H9 (cell line): Measurements from ENCODE around the gene UGT1A8. TPM values are rescaled to one million over a fixed set of nuclear protein-coding genes. Genes with fewer than 3 reads are reported as not detected.

Source experiments
- DNase-seq: peaks from one replicate; pipeline ENCODE4 v3.0.0-alpha.2; 2017
- H2AFZ ChIP-seq: one replicate; pipeline ENCODE4 v1.6.1; 2013; ENCODE audit warnings: mild to moderate bottlenecking, low read length, control low read depth, moderate library complexity
- H2AK5ac ChIP-seq: 2 replicates; pipeline ENCODE4 v1.6.1; 2013; ENCODE audit warnings: low read length, control low read depth, mixed read lengths; ENCODE audit not compliant: insufficient read length
- H2BK120ac ChIP-seq: one replicate; pipeline ENCODE4 v1.6.1; 2013; ENCODE audit warnings: low read depth, mild to moderate bottlenecking, low read length, control low read depth, inconsistent platforms; ENCODE audit not compliant: poor library complexity, severe bottlenecking
- H2BK12ac ChIP-seq: 2 replicates; pipeline ENCODE4 v1.6.1; 2013; ENCODE audit warnings: low read length, control low read depth, mixed read lengths, low read depth; ENCODE audit not compliant: insufficient read length
- H2BK15ac ChIP-seq: 2 replicates; pipeline ENCODE4 v1.6.1; 2013; ENCODE audit warnings: low read depth, low read length, control low read depth
- H2BK20ac ChIP-seq: one replicate; pipeline ENCODE4 v1.6.1; 2013; ENCODE audit warnings: low read depth, mild to moderate bottlenecking, low read length, control low read depth, inconsistent platforms; ENCODE audit not compliant: poor library complexity, severe bottlenecking
- H2BK5ac ChIP-seq: 2 replicates; pipeline ENCODE4 v1.6.1; 2013; ENCODE audit warnings: low read length, control low read depth, mixed read lengths; ENCODE audit not compliant: insufficient read length
- H3K14ac ChIP-seq: 2 replicates; pipeline ENCODE4 v1.6.1; 2013; ENCODE audit warnings: low read length, control low read depth; ENCODE audit not compliant: insufficient read depth
- H3K18ac ChIP-seq: 2 replicates; pipeline ENCODE4 v1.6.1; 2013; ENCODE audit warnings: low read depth, mild to moderate bottlenecking, mixed read lengths, low read length, control low read depth; ENCODE audit not compliant: insufficient read length
- H3K23ac ChIP-seq: 2 replicates; pipeline ENCODE4 v1.6.1; 2013; ENCODE audit warnings: low read length, control low read depth, mixed read lengths, low read depth; ENCODE audit not compliant: insufficient read length
- H3K23me2 ChIP-seq: 2 replicates; pipeline ENCODE4 v1.6.1; 2013; ENCODE audit warnings: low read depth, mild to moderate bottlenecking, mixed read lengths, low read length, control low read depth; ENCODE audit not compliant: insufficient read length, poor library complexity, severe bottlenecking
- H3K27ac ChIP-seq: 2 replicates; pipeline ENCODE4 v1.5.1; 2013; ENCODE audit warnings: low read length, control low read depth, mixed read lengths, low read depth; ENCODE audit not compliant: insufficient read length
- H3K27me3 ChIP-seq: 2 replicates; pipeline ENCODE4 v1.6.1; 2013; ENCODE audit warnings: low read length, control low read depth, inconsistent platforms; ENCODE audit not compliant: insufficient read depth
- H3K4ac ChIP-seq: 2 replicates; pipeline ENCODE4 v1.6.1; 2013; ENCODE audit warnings: low read depth, mild to moderate bottlenecking, control low read depth, inconsistent platforms, low read length, moderate library complexity
- H3K4me1 ChIP-seq: 2 replicates; pipeline ENCODE4 v1.6.1; 2013; ENCODE audit warnings: low read length, control low read depth, inconsistent platforms; ENCODE audit not compliant: insufficient read depth
- H3K4me2 ChIP-seq: 2 replicates; pipeline ENCODE4 v1.6.1; 2013; ENCODE audit warnings: low read length, control low read depth, mixed read lengths; ENCODE audit not compliant: insufficient read length, insufficient read depth
- H3K56ac ChIP-seq: 2 replicates; pipeline ENCODE4 v1.6.1; 2013; ENCODE audit warnings: low read depth, mild to moderate bottlenecking, mixed read lengths, low read length, control low read depth; ENCODE audit not compliant: insufficient read length
- H3K79me1 ChIP-seq: 2 replicates; pipeline ENCODE4 v1.6.1; 2013; ENCODE audit warnings: low read depth, mild to moderate bottlenecking, moderate library complexity, low read length, control low read depth, inconsistent platforms; ENCODE audit not compliant: insufficient read depth, poor library complexity, severe bottlenecking
- H3K79me2 ChIP-seq: 2 replicates; pipeline ENCODE4 v1.6.1; 2013; ENCODE audit warnings: low read length, control low read depth, inconsistent platforms; ENCODE audit not compliant: insufficient read depth
- H3K9ac ChIP-seq: 2 replicates; pipeline ENCODE4 v1.6.1; 2013; ENCODE audit warnings: low read length, control low read depth, mixed read lengths; ENCODE audit not compliant: insufficient read length; ENCODE audit errors: extremely low read depth
- H3K9me3 ChIP-seq: one replicate; pipeline ENCODE4 v1.6.1; 2013; ENCODE audit warnings: low read depth, low read length, inconsistent platforms; ENCODE audit not compliant: control insufficient read depth
- H3T11ph ChIP-seq: one replicate; pipeline ENCODE4 v1.6.1; 2013; ENCODE audit warnings: mild to moderate bottlenecking, low read length, control low read depth, inconsistent platforms
- H4K20me1 ChIP-seq: one replicate; pipeline ENCODE4 v1.6.1; 2013; ENCODE audit not compliant: control insufficient read depth, insufficient read length, insufficient read depth
- H4K5ac ChIP-seq: 2 replicates; pipeline ENCODE4 v1.6.1; 2013; ENCODE audit warnings: low read depth, mild to moderate bottlenecking, mixed read lengths, low read length, control low read depth; ENCODE audit not compliant: insufficient read length
- H4K8ac ChIP-seq: replicated peaks from 2 replicates; pipeline ENCODE4 v1.6.1; 2013; ENCODE audit warnings: low read length, control low read depth, mixed read lengths, low read depth; ENCODE audit not compliant: insufficient read length
- H4K91ac ChIP-seq: 2 replicates; pipeline ENCODE4 v1.6.1; 2013; ENCODE audit warnings: low read depth, mild to moderate bottlenecking, moderate library complexity, mixed read lengths, low read length, control low read depth; ENCODE audit not compliant: insufficient read length
- H3K27ac Mint-ChIP-seq, 3 experiments: 2 replicates in 2 of 3; 3 replicates in 1 of 3; pipeline ENCODE4 v1.8.0; 2020 to 2021; ENCODE audit warnings: mixed read lengths in 3 of 3, mild to moderate bottlenecking in 1 of 3, moderate library complexity in 1 of 3
- H3K27me3 Mint-ChIP-seq: 2 replicates; pipeline ENCODE4 v1.8.0; 2021; ENCODE audit warnings: low read depth, mild to moderate bottlenecking, moderate library complexity, mixed read lengths
- H3K36me3 Mint-ChIP-seq, 3 experiments: 2 replicates in 2 of 3; 3 replicates in 1 of 3; pipeline ENCODE4 v1.8.0; 2020 to 2021; ENCODE audit warnings: low read depth in 3 of 3, mixed read lengths in 3 of 3; ENCODE audit not compliant: insufficient read depth in 1 of 3
- H3K4me1 Mint-ChIP-seq, 2 experiments: 2 replicates each; pipeline ENCODE4 v1.8.0; 2020; ENCODE audit warnings: mixed read lengths in 2 of 2
- H3K4me3 Mint-ChIP-seq, 2 experiments: 2 replicates in 1 of 2; 3 replicates in 1 of 2; pipeline ENCODE4 v1.8.0; 2020 to 2021; ENCODE audit warnings: mild to moderate bottlenecking in 2 of 2, mixed read lengths in 2 of 2, moderate library complexity in 1 of 2
- H3K9me3 Mint-ChIP-seq, 2 experiments: 2 replicates in 1 of 2; 3 replicates in 1 of 2; pipeline ENCODE4 v1.8.0; 2020; ENCODE audit warnings: mild to moderate bottlenecking in 2 of 2, mixed read lengths in 2 of 2, moderate library complexity in 1 of 2
- WGBS: extraction: QIAGEN DNeasy Blood & Tissue Kit; methylation state at CpG from one replicate; pipeline ENCODE4 v1.1.7; 2013; ENCODE audit warnings: missing lambda C conversion rate, low lambda C conversion rate, mixed read lengths; ENCODE audit not compliant: insufficient read length; ENCODE audit errors: extremely low coverage; 5-methylcytosine and 5-hydroxymethylcytosine counted together
- total RNA-seq: library from RNA; stranded (reverse); gene quantifications from 2 replicates; pipeline ENCODE4 v1.2.1, GENCODE V29; 2021
- TF ChIP-seq, protein P1 (sequence below): fragments of 200-600 bp; sonication (generic); conservative IDR thresholded peaks from 3 replicates; pipeline ENCODE4 v1.8.0; 2021; ENCODE audit warnings: antibody characterized with exemption, mild to moderate bottlenecking

The UGT1A8 gene
- total RNA-seq, 1 experiment from 2014 or later, result not detected

GRCh38 chr2:233756429-233757081 lies 139.1 kb downstream of the UGT1A8 start:
- H2AK5ac ChIP-seq, result no peak overlapping the region
- H3K27me3 ChIP-seq, result no peaks in the 10 kb centered on the region
- H2BK15ac ChIP-seq, result no peak overlapping the region
- H3K4ac ChIP-seq, result no peak overlapping the region
- no peak overlapping the region for H2BK5ac ChIP-seq
- no peaks in the 10 kb centered on the region for H4K20me1 ChIP-seq
- no peak overlapping the region for H4K8ac ChIP-seq
- no peak overlapping the region for H3K14ac ChIP-seq
- H2BK20ac ChIP-seq, result no peak overlapping the region
- Mint-ChIP-seq H3K36me3 (peaks cover 0 to 6% (median 2%) of the 10 kb centered on the region in 3 experiments; a peak in 4 of 7 replicates), H3K4me1 (peaks cover 5 to 8% of the 10 kb centered on the region in 2 experiments), H3K27me3 (peaks cover 11% of the 10 kb centered on the region), H3K9me3 (peaks cover 9% of the 10 kb centered on the region in 2 experiments), H3K27ac (no peak overlapping the region), H3K4me3 (no peak overlapping the region)
- H2BK120ac ChIP-seq, result no peak overlapping the region
- H2AFZ ChIP-seq, result no peak overlapping the region
- H3K23me2 ChIP-seq, result no peaks in the 10 kb centered on the region
- H3K56ac ChIP-seq, result no peak overlapping the region
- H3K79me2 ChIP-seq, result no peaks in the 10 kb centered on the region
- no peaks in the 10 kb centered on the region for H3K9me3 ChIP-seq
- no peak overlapping the region for H2BK12ac ChIP-seq
- H3K27ac ChIP-seq, result no peak overlapping the region
- TF ChIP-seq, protein P1, sequence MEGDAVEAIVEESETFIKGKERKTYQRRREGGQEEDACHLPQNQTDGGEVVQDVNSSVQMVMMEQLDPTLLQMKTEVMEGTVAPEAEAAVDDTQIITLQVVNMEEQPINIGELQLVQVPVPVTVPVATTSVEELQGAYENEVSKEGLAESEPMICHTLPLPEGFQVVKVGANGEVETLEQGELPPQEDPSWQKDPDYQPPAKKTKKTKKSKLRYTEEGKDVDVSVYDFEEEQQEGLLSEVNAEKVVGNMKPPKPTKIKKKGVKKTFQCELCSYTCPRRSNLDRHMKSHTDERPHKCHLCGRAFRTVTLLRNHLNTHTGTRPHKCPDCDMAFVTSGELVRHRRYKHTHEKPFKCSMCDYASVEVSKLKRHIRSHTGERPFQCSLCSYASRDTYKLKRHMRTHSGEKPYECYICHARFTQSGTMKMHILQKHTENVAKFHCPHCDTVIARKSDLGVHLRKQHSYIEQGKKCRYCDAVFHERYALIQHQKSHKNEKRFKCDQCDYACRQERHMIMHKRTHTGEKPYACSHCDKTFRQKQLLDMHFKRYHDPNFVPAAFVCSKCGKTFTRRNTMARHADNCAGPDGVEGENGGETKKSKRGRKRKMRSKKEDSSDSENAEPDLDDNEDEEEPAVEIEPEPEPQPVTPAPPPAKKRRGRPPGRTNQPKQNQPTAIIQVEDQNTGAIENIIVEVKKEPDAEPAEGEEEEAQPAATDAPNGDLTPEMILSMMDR, result no peak
- H3K4me2 ChIP-seq, result no peak overlapping the region
- no peaks in the 10 kb centered on the region for H3K4me1 ChIP-seq
- no peak overlapping the region for H3K23ac ChIP-seq
- H3K18ac ChIP-seq, result no peak overlapping the region
- H3K79me1 ChIP-seq, result no peaks in the 10 kb centered on the region
- no peak overlapping the region for H4K91ac ChIP-seq
- no peak overlapping the region for H4K5ac ChIP-seq
- no peak overlapping the region for H3T11ph ChIP-seq
- DNase-seq, result no peak
- no CpG with 5 or more reads among the region's 7 CpGs for WGBS
- no peak overlapping the region for H3K9ac ChIP-seq
